Gastroesophageal sphincter (tissue), 3 donors: ENCODE data around the gene XYLT2.

Source experiments
- POLR2A ChIP-seq, 2 donors: fragments of 450-650 bp; IDR thresholded peaks; one replicate each; pipeline ENCODE4 v1.6.1; 2017; ENCODE audit warnings: antibody characterized with exemption in 2 of 2, mild to moderate bottlenecking in 2 of 2, moderate library complexity in 1 of 2
- POLR2AphosphoS5 ChIP-seq: sonication (generic); formaldehyde crosslinking; IDR thresholded peaks from one replicate; pipeline ENCODE4 v1.6.1; 2017; ENCODE audit warnings: antibody characterized with exemption
- TF ChIP-seq, protein P1 (sequence below), 4 experiments: fragments of 200-600 bp in 2 of 4; fragments of 450-650 bp in 2 of 4; sonication (generic) in 1 of 4; IDR thresholded peaks; one replicate each; pipeline ENCODE4 v1.5.1; 2017 to 2019; ENCODE audit warnings: antibody characterized with exemption in 4 of 4, mild to moderate bottlenecking in 2 of 4, moderate library complexity in 2 of 4

DNA sequence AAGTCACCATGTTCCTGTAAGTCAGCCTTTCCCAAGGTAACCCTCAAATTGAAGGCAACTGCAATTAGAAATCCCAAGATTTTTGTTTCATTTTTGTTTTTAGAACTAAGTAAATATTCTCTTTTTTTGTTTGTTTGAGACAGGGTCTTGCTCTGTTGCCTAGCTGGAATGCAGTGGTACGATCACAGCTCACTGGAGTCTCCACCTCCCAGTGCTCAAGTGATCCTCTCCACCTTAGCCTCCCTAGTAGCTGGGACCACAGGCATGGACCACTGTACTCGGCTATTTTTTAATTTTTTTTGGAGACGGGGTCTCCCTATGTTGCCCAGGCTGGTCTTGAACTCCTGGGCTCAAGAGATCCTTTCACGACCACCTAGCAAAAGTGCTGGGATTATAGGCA is 62.0 kb downstream of the XYLT2 start:
- TF ChIP-seq, protein P1, sequence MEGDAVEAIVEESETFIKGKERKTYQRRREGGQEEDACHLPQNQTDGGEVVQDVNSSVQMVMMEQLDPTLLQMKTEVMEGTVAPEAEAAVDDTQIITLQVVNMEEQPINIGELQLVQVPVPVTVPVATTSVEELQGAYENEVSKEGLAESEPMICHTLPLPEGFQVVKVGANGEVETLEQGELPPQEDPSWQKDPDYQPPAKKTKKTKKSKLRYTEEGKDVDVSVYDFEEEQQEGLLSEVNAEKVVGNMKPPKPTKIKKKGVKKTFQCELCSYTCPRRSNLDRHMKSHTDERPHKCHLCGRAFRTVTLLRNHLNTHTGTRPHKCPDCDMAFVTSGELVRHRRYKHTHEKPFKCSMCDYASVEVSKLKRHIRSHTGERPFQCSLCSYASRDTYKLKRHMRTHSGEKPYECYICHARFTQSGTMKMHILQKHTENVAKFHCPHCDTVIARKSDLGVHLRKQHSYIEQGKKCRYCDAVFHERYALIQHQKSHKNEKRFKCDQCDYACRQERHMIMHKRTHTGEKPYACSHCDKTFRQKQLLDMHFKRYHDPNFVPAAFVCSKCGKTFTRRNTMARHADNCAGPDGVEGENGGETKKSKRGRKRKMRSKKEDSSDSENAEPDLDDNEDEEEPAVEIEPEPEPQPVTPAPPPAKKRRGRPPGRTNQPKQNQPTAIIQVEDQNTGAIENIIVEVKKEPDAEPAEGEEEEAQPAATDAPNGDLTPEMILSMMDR (IDR thresholded peaks at IDR 0.05) = no peak
- TF ChIP-seq POLR2AphosphoS5 = no peak
- TF ChIP-seq POLR2A (IDR thresholded peaks at IDR 0.05) = no peak
